Caki2 (cell line): ENCODE data around the gene ACTMAP. TPM values are rescaled to one million over a fixed set of nuclear protein-coding genes. Genes with fewer than 3 reads are reported as not detected.
"Not testable (repeated sequence)": the region's sequence is repeated elsewhere in the genome, so short reads cannot be mapped to it uniquely, and the experiment has no call there.

Experiments
- DNase-seq: peaks from one replicate; pipeline ENCODE4 v3.0.0-alpha.2; 2015; ENCODE audit warnings: low read depth
- in situ Hi-C: cut with HindIII; loops from 2 replicates; pipeline ENCODE4 v1.10.0; 2016; ENCODE audit warnings: low sequenced_read_pairs, low pct_unique_long_range_greater_than_20kb, mixed read lengths
- total RNA-seq: library from RNA; depleted of rRNA; stranded (reverse); fragments of >200 nt; shearing (Covaris generic); gene quantifications from 2 replicates; pipeline ENCODE4 v1.2.3, GENCODE V29; 2014; ENCODE audit warnings: low replicate concordance; rRNA removed

ACTMAP gene
- total RNA-seq, result 3.3 and 5.2 TPM in 2 replicates

- in situ Hi-C loops, result no loop called here
- DNase-seq, result peak; percentile 100
Measured at GRCh38 chr19:40750058-40750873, at the start of gene ACTMAP. Gene ACTMAP, minus strand, starts transcription at chr19:40750477. Its CDS starts 674 bp downstream, at chr19:40749803.

GRCh38 chr19:40799558-40800338 is 49.5 kb upstream of the ACTMAP start:
- in situ Hi-C loops, result no loop called here
- DNase-seq, result no peak

GRCh38 chr19:40798683-40799557 is 48.6 kb upstream of the ACTMAP start, which contains the start of gene EGLN2:
Gene EGLN2, plus strand, starts transcription at chr19:40799191. Its CDS starts 1,382 bp downstream, at chr19:40800573.
- peak; percentile 100 for DNase-seq
- in situ Hi-C loops, result no loop called here

GRCh38 chr19:40797963-40798682 is 47.8 kb upstream of the ACTMAP start:
- in situ Hi-C loops, result no loop called here
- DNase-seq, result peak; percentile 85

GRCh38 chr19:40797166-40797962 is 47.1 kb upstream of the ACTMAP start:
- in situ Hi-C loops, result no loop called here
- no peak for DNase-seq

- in situ Hi-C loops, result no loop called here
Measured at GRCh38 chr19:40791996-40792395, 41.7 kb upstream of the ACTMAP start.

GRCh38 chr19:40791349-40791748 is 41.1 kb upstream of the ACTMAP start:
- in situ Hi-C loops, result no loop called here
- DNase-seq, result no peak

More at GRCh38 chr19:40791996-40792395, 41.7 kb upstream of the ACTMAP start:
- no peak for DNase-seq

GRCh38 chr19:40786060-40787037 is 36.1 kb upstream of the ACTMAP start:
- in situ Hi-C loops, result no loop called here
- DNase-seq, result no peak

- in situ Hi-C loops, result no loop called here
- DNase-seq, result no peak
Measured at GRCh38 chr19:40785526-40785925, 35.2 kb upstream of the ACTMAP start.

- DNase-seq, in situ Hi-C loops: not testable (repeated sequence)
Measured at GRCh38 chr19:40784146-40784545, 33.9 kb upstream of the ACTMAP start.

- in situ Hi-C loops, result no loop called here
- DNase-seq, result no peak
Measured at GRCh38 chr19:40783711-40784110, 33.4 kb upstream of the ACTMAP start.

- no peak for DNase-seq
- in situ Hi-C loops, result no loop called here
Measured at GRCh38 chr19:40781140-40781539, 30.9 kb upstream of the ACTMAP start.

- in situ Hi-C loops, result no loop called here
- no peak for DNase-seq
Measured at GRCh38 chr19:40780582-40780981, 30.3 kb upstream of the ACTMAP start.

- no peak for DNase-seq
- in situ Hi-C loops, result no loop called here
Measured at GRCh38 chr19:40778706-40779284, 28.5 kb upstream of the ACTMAP start.

- in situ Hi-C loops, result no loop called here
- peak; percentile 100 for DNase-seq
Measured at GRCh38 chr19:40777937-40778705, 27.8 kb upstream of the ACTMAP start, which contains the start of gene RAB4B. Gene RAB4B, plus strand, starts transcription at chr19:40778247. Its CDS starts 129 bp downstream, at chr19:40778376.
